ENCODE data around the gene MOCS3. TPM values are rescaled to one million over a fixed set of nuclear protein-coding genes. Genes with fewer than 3 reads are reported as not detected.

MOCS3 gene
- total and polyA plus RNA-seq, 9 donors: 3.0 to 5.6 (median 4.2) TPM

DNA sequence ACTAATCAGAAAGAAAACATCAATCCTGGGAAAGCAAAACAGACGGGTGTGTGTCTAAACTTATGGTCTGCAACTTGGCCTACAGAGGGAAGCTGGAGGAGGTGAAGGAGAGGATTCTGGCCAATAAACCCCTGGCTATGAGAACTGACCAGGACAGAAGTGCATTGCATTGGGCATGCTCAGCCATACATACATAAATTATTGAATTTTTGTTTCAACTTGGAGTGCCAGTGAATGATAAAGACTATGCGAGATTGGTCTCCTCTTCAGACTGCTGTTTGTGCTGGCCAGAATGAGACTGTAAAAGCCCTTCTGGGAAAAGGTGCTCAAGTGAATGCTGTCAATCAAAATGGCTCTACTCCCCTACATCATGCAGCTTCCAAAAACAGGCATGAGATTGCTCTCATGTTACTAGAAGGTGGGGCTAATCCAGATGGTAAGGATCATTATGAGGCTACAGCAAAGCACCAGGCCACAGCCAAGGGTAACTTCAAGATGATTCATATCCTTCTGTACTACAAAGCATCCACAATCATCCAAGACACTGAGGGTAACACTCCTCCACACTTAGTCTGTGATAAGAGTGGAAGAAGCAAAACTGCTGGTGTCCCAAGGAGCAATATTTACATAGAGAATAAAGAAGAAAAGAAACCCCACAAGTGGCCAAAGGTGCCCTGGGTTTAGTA lies 44.8 kb upstream of the MOCS3 start:
- Histone ChIP-seq H3K27ac (no peak overlapping the region), H3K4me3 (no peak overlapping the region), H3K27me3 (no peaks in the 10 kb centered on the region), H3K4me1 (ENCODE audit: insufficient read depth) (peaks cover 18% of the 10 kb centered on the region), H3K36me3 (no peaks in the 10 kb centered on the region), H3K9me3 (no peaks in the 10 kb centered on the region)
- 43 to 46% (median 45%) methylated on average over 2 of the region's 2 CpGs for WGBS, 3 donors
- TF ChIP-seq POLR2A (IDR thresholded peaks at IDR 0.05): no peak
- TF ChIP-seq EP300 (IDR thresholded peaks at IDR 0.05): no peak
- no peak for TF ChIP-seq CTCF (IDR thresholded peaks at IDR 0.05)
- intact Hi-C loops (cut with DNase I): no loop called here
- no peak for DNase-seq

DNA sequence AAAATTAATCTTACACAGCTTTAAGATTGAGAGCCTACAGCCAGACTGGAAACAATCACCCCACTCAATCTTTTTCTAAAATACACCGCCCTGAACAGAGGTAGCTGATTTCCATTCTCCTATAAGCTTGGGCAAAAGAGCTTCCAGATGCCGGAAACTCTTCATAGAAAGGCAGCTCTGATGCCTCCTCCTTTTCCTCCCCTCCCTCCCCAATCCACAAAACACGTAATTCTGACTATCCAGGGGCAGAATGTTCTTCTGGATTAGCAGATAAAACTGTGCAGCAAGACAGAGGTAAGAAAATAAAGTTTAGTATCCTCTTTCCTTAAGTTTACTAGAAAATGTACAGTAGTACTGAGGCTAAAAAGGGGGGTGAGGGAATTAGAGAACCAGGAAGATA lies 43.2 kb upstream of the MOCS3 start:
- no peak overlapping the region for H3K27ac ChIP-seq

DNA sequence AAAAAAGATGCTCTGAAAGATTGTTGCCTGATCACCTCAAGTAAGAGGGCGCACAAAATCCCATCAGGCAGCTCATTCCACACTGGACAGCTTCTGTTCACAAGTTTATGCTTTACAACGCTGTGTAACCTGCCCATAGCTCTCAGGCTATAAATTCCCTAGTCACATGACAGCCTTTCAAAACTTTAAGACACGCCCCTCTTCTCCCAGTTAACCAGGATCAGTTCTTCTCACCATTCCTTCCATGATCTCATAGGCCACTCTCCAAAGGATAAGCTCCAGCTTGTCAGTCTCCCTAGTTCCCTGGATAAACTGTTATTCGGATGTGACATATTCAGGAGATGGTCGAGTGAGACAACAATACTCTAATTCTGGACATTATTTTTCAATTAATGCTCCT lies 42.4 kb upstream of the MOCS3 start:
- no peak for DNase-seq
- Histone ChIP-seq H3K27me3 (no peaks in the 10 kb centered on the region), H3K9me3 (no peaks in the 10 kb centered on the region), H3K4me1 (ENCODE audit: insufficient read depth) (peaks cover 21% of the 10 kb centered on the region), H3K4me3 (no peak overlapping the region), H3K27ac (no peak overlapping the region), H3K36me3 (no peaks in the 10 kb centered on the region)
- no peak for TF ChIP-seq EP300 (IDR thresholded peaks at IDR 0.05)
- intact Hi-C loops (cut with DNase I): no loop called here
- WGBS, 3 donors: 55 to 65% (median 59%) methylated on average over 5 of the region's 5 CpGs

More for the DNA sequence above, 43.2 kb upstream of the MOCS3 start:
- no peak for DNase-seq
- WGBS, 3 donors: 14 to 19% (median 19%) methylated on average over 3 of the region's 3 CpGs
- Histone ChIP-seq H3K4me3 (no peak overlapping the region), H3K4me1 (ENCODE audit: insufficient read depth) (peaks cover 21% of the 10 kb centered on the region), H3K27me3 (no peaks in the 10 kb centered on the region), H3K36me3 (no peaks in the 10 kb centered on the region), H3K9me3 (no peaks in the 10 kb centered on the region)
- TF ChIP-seq EP300 (IDR thresholded peaks at IDR 0.05): no peak
- no peak for TF ChIP-seq CTCF (IDR thresholded peaks at IDR 0.05)
- no peak for TF ChIP-seq POLR2A (IDR thresholded peaks at IDR 0.05)
- intact Hi-C loops (cut with DNase I): no loop called here

DNA sequence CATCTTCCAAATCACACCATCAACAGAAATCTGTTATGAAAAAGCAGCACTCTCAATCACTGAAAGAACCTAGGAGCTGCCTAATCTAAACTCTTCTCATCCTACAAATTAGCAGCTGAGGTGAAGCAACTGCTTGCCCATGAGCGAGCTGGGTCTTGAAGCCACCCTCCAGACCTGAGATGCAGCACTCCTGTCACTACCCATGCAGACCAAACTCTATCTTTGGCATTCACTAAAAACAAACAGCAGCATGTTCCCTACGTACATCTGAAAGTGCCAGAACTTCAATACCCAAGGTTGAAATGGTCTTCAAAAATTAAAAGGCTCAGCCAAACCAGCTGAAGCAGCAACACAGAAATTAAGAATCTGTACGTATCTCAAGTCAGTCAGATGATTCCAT lies 41.7 kb upstream of the MOCS3 start:
- Histone ChIP-seq H3K36me3 (no peaks in the 10 kb centered on the region), H3K4me3 (no peak overlapping the region), H3K27me3 (no peaks in the 10 kb centered on the region), H3K9me3 (no peaks in the 10 kb centered on the region), H3K27ac (no peak overlapping the region), H3K4me1 (ENCODE audit: insufficient read depth) (peaks cover 21% of the 10 kb centered on the region)
- 72 to 78% (median 74%) methylated on average over 3 of the region's 3 CpGs for WGBS, 3 donors
- intact Hi-C loops (cut with DNase I): no loop called here
- no peak for TF ChIP-seq POLR2A (IDR thresholded peaks at IDR 0.05)
- no peak for TF ChIP-seq EP300 (IDR thresholded peaks at IDR 0.05)
- TF ChIP-seq CTCF (IDR thresholded peaks at IDR 0.05): no peak
- DNase-seq: no peak

GRCh38 chr20:50918403-50918802 lies 40.2 kb upstream of the MOCS3 start:
- H3K27ac ChIP-seq: no peak overlapping the region
- WGBS, 3 donors: 12 to 18% (median 16%) methylated on average over 3 of the region's 3 CpGs

More at GRCh38 chr20:50918403-50918802, 40.2 kb upstream of the MOCS3 start:
- Histone ChIP-seq H3K4me3 (no peak overlapping the region), H3K36me3 (no peaks in the 10 kb centered on the region), H3K4me1 (ENCODE audit: insufficient read depth) (peaks cover 25% of the 10 kb centered on the region), H3K9me3 (no peaks in the 10 kb centered on the region), H3K27me3 (no peaks in the 10 kb centered on the region)
- DNase-seq: no peak
- TF ChIP-seq EP300 (IDR thresholded peaks at IDR 0.05) (no peak), POLR2A (IDR thresholded peaks at IDR 0.05) (no peak), CTCF (IDR thresholded peaks at IDR 0.05) (no peak)
- intact Hi-C loops (cut with DNase I): no loop called here

Measured in ovary (tissue), 9 donors.